ENCODE results near the gene SFI1.
"Not testable (repeated sequence)": the region's sequence is repeated elsewhere in the genome, so short reads cannot be mapped to it uniquely, and the experiment has no call there.

SFI1 gene

GRCh38 chr22:31577711-31578110 is 81.4 kb downstream of the SFI1 start:
- WGBS, result 88% methylated on average over 5 of the region's 5 CpGs
- H3K27me3 ChIP-seq (ENCODE audit: insufficient read depth, low read length), result no peaks in the 10 kb centered on the region
- no peak overlapping the region for H3K4me3 ChIP-seq (ENCODE audit: low read length)
- H3K27ac ChIP-seq (ENCODE audit: low read depth, low read length), result no peak overlapping the region
- H3K36me3 ChIP-seq (ENCODE audit: insufficient read depth, low read length), result peaks cover 14% of the 10 kb centered on the region
- H3K9me3 ChIP-seq (ENCODE audit: insufficient read depth, low read depth, low read length), result no peaks in the 10 kb centered on the region
- H3K4me1 ChIP-seq (ENCODE audit: insufficient read depth, low read length), result no peaks in the 10 kb centered on the region
- no peak overlapping the region for H3K9ac ChIP-seq (ENCODE audit: low read depth, low read length)

GRCh38 chr22:31578171-31578570 is 81.8 kb downstream of the SFI1 start:
- Histone ChIP-seq H3K9ac (ENCODE audit: low read depth, low read length) (no peak overlapping the region), H3K9me3 (ENCODE audit: insufficient read depth, low read depth, low read length) (no peaks in the 10 kb centered on the region), H3K4me1 (ENCODE audit: insufficient read depth, low read length) (no peaks in the 10 kb centered on the region), H3K36me3 (ENCODE audit: insufficient read depth, low read length) (peaks cover 14% of the 10 kb centered on the region), H3K27ac (ENCODE audit: low read depth, low read length) (no peak overlapping the region), H3K27me3 (ENCODE audit: insufficient read depth, low read length) (no peaks in the 10 kb centered on the region), H3K4me3 (ENCODE audit: low read length) (no peak overlapping the region)
- 93% methylated on average over 5 of the region's 5 CpGs for WGBS

GRCh38 chr22:31579835-31580242 is 83.5 kb downstream of the SFI1 start:
- H3K9ac ChIP-seq (ENCODE audit: low read depth, low read length), result no peak overlapping the region
- no peak overlapping the region for H3K4me3 ChIP-seq (ENCODE audit: low read length)
- peaks cover 17% of the 10 kb centered on the region; the same call in 1 of the 2 replicates for H3K36me3 ChIP-seq (ENCODE audit: insufficient read depth, low read length)
- WGBS, result 91% methylated on average over 1 of the region's 1 CpG
- no peak overlapping the region for H3K27ac ChIP-seq (ENCODE audit: low read depth, low read length)
- H3K4me1 ChIP-seq (ENCODE audit: insufficient read depth, low read length), result no peaks in the 10 kb centered on the region
- no peaks in the 10 kb centered on the region for H3K27me3 ChIP-seq (ENCODE audit: insufficient read depth, low read length)
- no peaks in the 10 kb centered on the region for H3K9me3 ChIP-seq (ENCODE audit: insufficient read depth, low read depth, low read length)

DNA sequence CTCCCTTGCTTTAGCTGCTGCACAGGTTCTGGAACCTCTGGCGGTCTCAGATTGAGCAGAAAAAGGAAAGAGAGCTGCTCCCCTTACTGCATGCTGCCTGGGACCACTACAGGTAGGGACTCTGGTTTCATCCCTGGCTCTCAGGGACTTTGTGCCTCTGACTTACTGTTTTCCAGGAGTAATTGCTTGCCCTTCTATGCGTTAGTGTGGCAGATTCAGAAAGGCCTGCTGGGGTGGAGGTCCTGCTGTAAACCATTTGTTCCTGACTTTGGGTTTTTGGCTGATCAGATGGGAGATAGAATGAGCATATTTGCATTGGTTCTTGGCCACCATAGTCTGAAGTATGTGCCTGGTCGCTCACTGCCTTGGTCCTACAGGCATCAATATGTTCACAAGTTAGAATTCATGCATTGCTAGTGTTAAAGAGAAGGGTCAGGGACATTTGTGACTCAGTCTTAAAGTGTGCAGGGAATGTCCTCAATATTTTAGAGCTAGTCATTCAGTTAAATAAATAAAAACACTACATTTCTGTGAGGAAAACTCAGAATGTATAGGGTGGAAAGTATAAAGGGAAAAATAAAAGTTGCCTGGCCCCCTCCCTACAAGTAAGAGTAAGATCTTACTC is 87.6 kb downstream of the SFI1 start:
- 89% methylated on average over 3 of the region's 3 CpGs for WGBS
- Histone ChIP-seq H3K27me3 (ENCODE audit: insufficient read depth, low read length) (no peaks in the 10 kb centered on the region), H3K36me3 (ENCODE audit: insufficient read depth, low read length) (peaks cover 32% of the 10 kb centered on the region), H3K9ac (ENCODE audit: low read depth, low read length) (no peak overlapping the region), H3K27ac (ENCODE audit: low read depth, low read length) (no peak overlapping the region), H3K9me3 (ENCODE audit: insufficient read depth, low read depth, low read length) (no peaks in the 10 kb centered on the region), H3K4me1 (ENCODE audit: insufficient read depth, low read length) (no peaks in the 10 kb centered on the region), H3K4me3 (ENCODE audit: low read length) (no peak overlapping the region)

- H3K4me1 ChIP-seq (ENCODE audit: insufficient read depth, low read length), result no peaks in the 10 kb centered on the region
- 94% methylated on average over 5 of the region's 5 CpGs for WGBS
- H3K9me3 ChIP-seq (ENCODE audit: insufficient read depth, low read depth, low read length), result no peaks in the 10 kb centered on the region
- no peak overlapping the region for H3K4me3 ChIP-seq (ENCODE audit: low read length)
- no peak overlapping the region for H3K9ac ChIP-seq (ENCODE audit: low read depth, low read length)
- peaks cover 35% of the 10 kb centered on the region for H3K36me3 ChIP-seq (ENCODE audit: insufficient read depth, low read length)
- H3K27ac ChIP-seq (ENCODE audit: low read depth, low read length), result no peak overlapping the region
- no peaks in the 10 kb centered on the region for H3K27me3 ChIP-seq (ENCODE audit: insufficient read depth, low read length)
These were observed 88.4 kb downstream of the SFI1 start for GRCh38 chr22:31584804-31585160.

DNA sequence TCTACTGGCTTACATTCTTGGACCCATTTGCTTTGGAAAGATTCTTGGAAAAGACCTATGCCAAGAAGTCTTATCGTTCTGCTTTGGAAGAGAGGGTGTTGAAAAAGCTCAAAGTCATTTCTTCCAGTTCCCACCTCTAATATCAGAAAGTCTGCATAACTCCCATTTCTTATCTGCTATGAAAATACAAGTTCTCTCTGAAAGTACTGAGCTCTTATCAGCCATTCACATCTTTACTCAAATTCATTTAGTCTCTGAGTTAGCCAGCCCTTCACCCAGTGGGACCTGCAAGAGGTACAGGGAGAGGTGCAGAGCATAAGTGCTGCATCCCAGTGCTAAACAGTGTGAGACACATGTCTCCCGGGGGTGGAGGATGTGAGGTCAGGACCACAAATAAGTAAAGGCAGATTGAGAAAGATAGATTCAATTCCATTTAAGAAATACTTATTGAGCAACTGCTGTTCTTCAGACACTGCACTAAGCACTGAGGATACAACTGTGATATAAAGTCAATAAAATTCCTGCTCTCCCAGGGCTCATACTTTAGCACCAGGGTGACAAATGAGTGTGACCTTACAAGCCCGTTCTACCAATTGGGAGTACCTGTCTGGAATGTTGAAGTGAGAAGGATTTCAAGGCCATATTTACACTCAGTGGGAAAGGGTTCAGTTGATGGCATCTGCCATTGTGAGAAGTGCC is 89.0 kb downstream of the SFI1 start:
- 88% methylated on average over 3 of the region's 3 CpGs for WGBS
- no peak overlapping the region for H3K4me3 ChIP-seq (ENCODE audit: low read length)
- H3K27me3 ChIP-seq (ENCODE audit: insufficient read depth, low read length), result no peaks in the 10 kb centered on the region
- no peak overlapping the region for H3K27ac ChIP-seq (ENCODE audit: low read depth, low read length)
- no peaks in the 10 kb centered on the region for H3K4me1 ChIP-seq (ENCODE audit: insufficient read depth, low read length)
- peaks cover 35% of the 10 kb centered on the region for H3K36me3 ChIP-seq (ENCODE audit: insufficient read depth, low read length)
- no peak overlapping the region for H3K9ac ChIP-seq (ENCODE audit: low read depth, low read length)
- no peaks in the 10 kb centered on the region for H3K9me3 ChIP-seq (ENCODE audit: insufficient read depth, low read depth, low read length)

DNA sequence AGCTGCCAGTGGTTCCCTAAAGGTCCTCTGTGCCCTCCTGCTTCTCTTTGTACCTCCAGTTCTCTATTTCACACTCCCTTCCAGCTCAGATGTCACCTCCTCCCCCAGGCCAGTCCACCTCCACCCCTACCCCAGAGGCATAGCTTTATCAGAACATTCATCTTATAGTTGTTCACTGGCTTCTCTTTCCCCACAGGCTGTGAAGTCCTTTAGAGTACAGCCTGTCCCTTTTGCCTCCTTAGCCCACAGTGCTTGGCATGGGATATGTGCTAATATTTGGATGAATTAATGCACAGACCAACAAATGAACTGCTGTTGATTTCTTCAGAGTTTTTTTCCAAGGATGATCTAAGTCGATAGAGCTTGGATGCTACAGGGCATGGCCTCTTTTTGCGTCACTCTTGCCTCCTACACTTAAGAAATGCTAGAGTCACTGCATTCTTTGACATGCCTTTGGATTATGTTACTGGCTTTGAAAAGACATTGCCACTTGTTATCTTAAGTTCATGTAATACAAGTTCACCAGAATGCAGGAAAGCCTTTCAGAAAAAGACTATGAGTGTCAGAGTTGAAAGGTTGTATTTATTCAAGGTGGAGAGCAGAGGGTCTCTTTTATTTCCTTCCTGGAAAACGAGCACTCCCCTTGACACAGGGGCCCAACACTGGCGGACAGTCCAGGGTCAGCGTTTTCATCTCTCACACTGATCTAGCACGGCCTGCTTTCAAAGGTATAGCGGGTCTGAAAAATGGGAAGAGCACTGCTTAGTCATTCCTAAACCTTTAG is 90.0 kb downstream of the SFI1 start:
- no peak overlapping the region for H3K9ac ChIP-seq (ENCODE audit: low read depth, low read length)
- no peak overlapping the region for H3K4me3 ChIP-seq (ENCODE audit: low read length)
- no peaks in the 10 kb centered on the region for H3K4me1 ChIP-seq (ENCODE audit: insufficient read depth, low read length)
- WGBS, result 93% methylated on average over 7 of the region's 7 CpGs
- H3K27me3 ChIP-seq (ENCODE audit: insufficient read depth, low read length), result no peaks in the 10 kb centered on the region
- H3K36me3 ChIP-seq (ENCODE audit: insufficient read depth, low read length), result peaks cover 35% of the 10 kb centered on the region
- H3K27ac ChIP-seq (ENCODE audit: low read depth, low read length), result no peak overlapping the region
- no peaks in the 10 kb centered on the region for H3K9me3 ChIP-seq (ENCODE audit: insufficient read depth, low read depth, low read length)

GRCh38 chr22:31588970-31589675 is 92.8 kb downstream of the SFI1 start:
- Histone ChIP-seq H3K27ac (ENCODE audit: low read depth, low read length) (no peak overlapping the region), H3K4me1 (ENCODE audit: insufficient read depth, low read length) (no peaks in the 10 kb centered on the region), H3K4me3 (ENCODE audit: low read length) (no peak overlapping the region), H3K9ac (ENCODE audit: low read depth, low read length) (no peak overlapping the region), H3K36me3 (ENCODE audit: insufficient read depth, low read length) (peaks cover 30% of the 10 kb centered on the region), H3K27me3 (ENCODE audit: insufficient read depth, low read length) (no peaks in the 10 kb centered on the region), H3K9me3 (ENCODE audit: insufficient read depth, low read depth, low read length) (no peaks in the 10 kb centered on the region)
- WGBS, result 96% methylated on average over 5 of the region's 6 CpGs

DNA sequence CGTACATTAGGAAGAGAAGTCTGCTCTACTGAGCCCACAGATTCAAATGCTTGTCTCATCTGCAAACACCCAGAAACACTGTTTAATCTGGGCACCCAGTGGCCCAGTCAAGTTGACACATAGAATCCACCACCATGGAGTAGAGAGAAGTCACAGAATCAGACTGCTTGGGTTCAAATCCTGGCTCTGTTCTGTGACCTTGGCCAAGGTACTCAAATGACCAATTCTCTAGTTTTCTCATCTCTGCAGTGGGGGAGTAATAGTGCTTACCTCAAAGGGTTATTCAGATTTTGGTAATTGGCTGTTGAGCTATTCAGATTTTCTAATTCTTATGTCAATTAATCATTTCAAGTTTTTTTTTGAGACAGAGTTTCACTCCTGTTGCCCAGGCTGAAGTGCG is 93.8 kb downstream of the SFI1 start:
- not testable (repeated sequence) for H3K4me1 ChIP-seq (ENCODE audit: insufficient read depth, low read length); H3K27me3 ChIP-seq (ENCODE audit: insufficient read depth, low read length)

DNA sequence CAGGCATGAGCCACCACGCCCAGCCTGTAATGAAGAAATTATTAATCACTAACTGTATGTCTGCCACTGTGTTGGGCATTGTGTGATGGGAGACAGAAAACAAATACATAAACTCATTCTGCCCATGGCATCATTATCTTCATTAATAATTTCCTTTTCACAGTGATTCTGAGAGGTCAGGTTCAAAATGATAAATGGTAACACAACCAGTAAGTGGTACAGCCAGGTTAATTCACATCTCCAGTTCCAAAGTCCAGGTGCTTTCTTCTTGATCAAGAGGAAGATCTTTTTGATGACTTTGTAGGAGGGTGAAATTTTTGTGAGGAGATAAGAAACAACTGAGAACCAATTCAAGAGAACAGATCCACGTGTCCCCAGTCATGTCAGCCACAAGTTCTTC is 98.9 kb downstream of the SFI1 start:
- H3K27me3 ChIP-seq (ENCODE audit: insufficient read depth, low read length), result no peaks in the 10 kb centered on the region
- H3K36me3 ChIP-seq (ENCODE audit: insufficient read depth, low read length), result no peaks in the 10 kb centered on the region
- WGBS, result 87% methylated on average over 2 of the region's 2 CpGs
- no peak overlapping the region for H3K4me3 ChIP-seq (ENCODE audit: low read length)
- H3K9me3 ChIP-seq (ENCODE audit: insufficient read depth, low read depth, low read length), result no peaks in the 10 kb centered on the region
- H3K27ac ChIP-seq (ENCODE audit: low read depth, low read length), result no peak overlapping the region
- no peak overlapping the region for H3K9ac ChIP-seq (ENCODE audit: low read depth, low read length)
- no peaks in the 10 kb centered on the region for H3K4me1 ChIP-seq (ENCODE audit: insufficient read depth, low read length)

More for the DNA sequence above, 93.8 kb downstream of the SFI1 start:
- H3K9me3 ChIP-seq (ENCODE audit: insufficient read depth, low read depth, low read length); H3K9ac ChIP-seq (ENCODE audit: low read depth, low read length); H3K27ac ChIP-seq (ENCODE audit: low read depth, low read length); H3K4me3 ChIP-seq (ENCODE audit: low read length): not testable (repeated sequence)
- peaks cover 28% of the 10 kb centered on the region for H3K36me3 ChIP-seq (ENCODE audit: insufficient read depth, low read length)
- no CpG with 5 or more reads among the region's 2 CpGs for WGBS

Data from HUES64 (cell line).